GM12891 (cell line): ENCODE measurements around the gene PAX7.
"Not testable (repeated sequence)": the region's sequence is repeated elsewhere in the genome, so short reads cannot be mapped to it uniquely, and the experiment has no call there.

Source experiments
- DNase-seq: peaks from one replicate; pipeline ENCODE4 v3.0.0; 2011; ENCODE audit warnings: low spot score; ENCODE audit not compliant: insufficient read length
- FAIRE-seq: peaks from 2 replicates; lab custom pipeline; 2011; peaks lifted over from hg19 to GRCh38; lab: Jason Lieb, UNC
- PAX5 ChIP-seq: IDR thresholded peaks from 2 replicates; pipeline ENCODE4 v1.6.1; 2011; ENCODE audit warnings: low read length, moderate library complexity, mild to moderate bottlenecking; ENCODE audit not compliant: insufficient read depth, severe bottlenecking
- POLR2A ChIP-seq: IDR thresholded peaks from 2 replicates; pipeline ENCODE4 v1.6.1; 2011; ENCODE audit warnings: low read depth, low read length, control low read depth
- POLR2AphosphoS5 ChIP-seq: IDR thresholded peaks from 2 replicates; pipeline ENCODE4 v1.6.1; 2011; ENCODE audit warnings: low read depth, low read length, control low read depth
- POU2F2 ChIP-seq: IDR thresholded peaks from 2 replicates; pipeline ENCODE4 v1.6.1; 2011; ENCODE audit warnings: low read depth, mild to moderate bottlenecking, control low read depth, low read length, moderate library complexity
- SPI1 ChIP-seq: IDR thresholded peaks from 2 replicates; pipeline ENCODE4 v1.6.1; 2011; ENCODE audit warnings: low read depth, low read length, control low read depth
- TAF1 ChIP-seq: IDR thresholded peaks from 2 replicates; pipeline ENCODE4 v1.6.1; 2011; ENCODE audit warnings: low read depth, low read length, control low read depth

PAX7 gene

GRCh38 chr1:18736958-18737357 lies 106.3 kb downstream of the PAX7 start:
- FAIRE-seq (no peak), DNase-seq (no peak)
- no peak for TF ChIP-seq SPI1
- no peak for TF ChIP-seq TAF1
- no peak for TF ChIP-seq POLR2A
- no peak for TF ChIP-seq PAX5
- TF ChIP-seq POU2F2 = no peak
- no peak for TF ChIP-seq POLR2AphosphoS5

DNA sequence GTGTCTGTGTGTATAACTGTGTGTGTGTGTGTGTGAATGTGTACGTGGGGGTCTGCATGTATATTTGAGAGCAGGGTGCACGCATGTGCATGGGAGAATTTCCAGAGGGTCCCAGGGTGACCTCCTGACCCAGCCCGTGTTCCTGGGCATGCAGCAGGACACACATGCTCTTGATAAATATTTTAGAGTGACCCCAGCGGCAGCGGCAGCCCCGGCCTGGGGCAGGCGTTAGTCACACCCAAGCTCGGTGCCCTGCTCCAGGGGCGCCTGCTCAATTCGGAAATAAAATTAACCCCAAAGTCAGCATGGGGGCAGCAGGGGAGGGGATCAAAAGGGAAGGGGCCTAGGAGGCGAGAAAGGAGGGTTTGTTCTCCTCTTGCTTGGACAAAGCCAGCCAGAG lies 107.5 kb downstream of the PAX7 start:
- DNase-seq (no peak), FAIRE-seq (no peak)
- no peak for TF ChIP-seq SPI1
- no peak for TF ChIP-seq PAX5
- TF ChIP-seq POLR2A = no peak

DNA sequence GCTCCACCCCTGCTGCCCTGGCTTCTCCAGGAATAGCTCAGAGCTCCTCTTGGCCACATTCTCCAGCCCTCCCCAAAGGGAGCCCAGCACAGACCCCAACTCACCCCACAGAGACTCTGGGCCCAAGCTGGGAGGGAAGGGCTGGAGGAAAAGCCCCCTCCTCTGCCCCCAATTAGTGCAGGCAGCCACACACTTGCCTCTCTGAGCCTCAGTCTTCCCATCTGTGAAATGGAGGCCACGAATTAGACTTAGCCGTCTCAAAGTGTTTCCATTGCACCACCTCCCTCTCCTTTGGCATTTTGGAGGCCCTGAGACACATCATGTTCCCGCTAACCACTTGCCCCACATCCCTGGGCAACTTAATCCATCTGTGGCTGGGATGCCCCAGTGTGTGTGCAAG lies 108.0 kb downstream of the PAX7 start:
- DNase-seq (no peak), FAIRE-seq (no peak)
- TF ChIP-seq TAF1 (no peak), POLR2A (no peak), PAX5 (no peak), SPI1 (no peak), POLR2AphosphoS5 (no peak), POU2F2 (no peak)

GRCh38 chr1:18739408-18739807 lies 108.8 kb downstream of the PAX7 start:
- TF ChIP-seq PAX5 (no peak), POLR2AphosphoS5 (no peak), POLR2A (no peak), TAF1 (no peak)
- DNase-seq (no peak), FAIRE-seq (no peak)

DNA sequence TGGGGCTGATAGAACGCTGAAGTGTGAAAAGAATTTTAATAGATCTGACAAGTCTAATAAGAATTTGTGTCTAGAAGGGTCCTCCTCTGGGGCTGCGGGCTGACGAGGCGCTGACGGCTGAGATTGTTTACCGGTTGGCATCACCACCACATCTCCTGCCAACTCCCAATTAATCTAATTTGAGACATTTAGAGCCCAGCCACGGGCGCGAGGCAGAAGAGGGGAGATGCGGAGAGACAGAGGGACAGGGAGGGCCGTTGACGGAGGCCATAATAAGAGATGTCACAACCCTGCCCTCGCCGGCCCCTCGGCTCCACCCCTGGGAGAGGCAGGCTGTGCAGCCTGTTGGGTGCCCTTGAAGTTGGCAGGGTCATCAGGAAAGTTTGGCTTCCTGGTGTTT lies 109.3 kb downstream of the PAX7 start:
- DNase-seq = no peak
- FAIRE-seq = no peak
- TF ChIP-seq PAX5 (no peak), SPI1 (no peak), POLR2A (no peak), POLR2AphosphoS5 (no peak), POU2F2 (no peak), TAF1 (no peak)

- TF ChIP-seq POLR2AphosphoS5 (no peak), POU2F2 (no peak), SPI1 (no peak), PAX5 (no peak)
- DNase-seq (no peak), FAIRE-seq (no peak)
Observed at GRCh38 chr1:18740617-18741016, 110.0 kb downstream of the PAX7 start.

DNA sequence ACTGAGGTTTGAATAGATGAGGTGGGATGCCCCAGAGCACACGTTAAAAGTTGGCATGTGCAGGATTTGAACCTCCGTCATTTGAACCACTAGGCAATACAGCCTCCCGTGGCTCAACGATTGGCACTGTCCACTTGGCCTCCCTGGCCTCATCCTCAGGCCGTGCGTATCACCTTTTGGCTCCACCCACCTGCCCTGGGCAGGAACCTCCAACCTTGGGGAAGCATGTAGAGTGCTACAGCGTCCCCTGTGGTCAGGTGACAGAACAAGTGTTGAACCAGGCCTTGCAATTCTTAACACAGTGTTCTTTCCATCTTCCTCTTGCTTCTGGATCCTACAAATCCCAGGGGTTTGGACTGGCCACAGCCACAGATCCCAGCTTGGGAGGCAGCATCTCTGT lies 112.6 kb downstream of the PAX7 start:
- no peak for DNase-seq
- TF ChIP-seq POLR2A (no peak), SPI1 (no peak), TAF1 (no peak), POLR2AphosphoS5 (no peak), POU2F2 (no peak), PAX5 (no peak)
- FAIRE-seq = no peak

DNA sequence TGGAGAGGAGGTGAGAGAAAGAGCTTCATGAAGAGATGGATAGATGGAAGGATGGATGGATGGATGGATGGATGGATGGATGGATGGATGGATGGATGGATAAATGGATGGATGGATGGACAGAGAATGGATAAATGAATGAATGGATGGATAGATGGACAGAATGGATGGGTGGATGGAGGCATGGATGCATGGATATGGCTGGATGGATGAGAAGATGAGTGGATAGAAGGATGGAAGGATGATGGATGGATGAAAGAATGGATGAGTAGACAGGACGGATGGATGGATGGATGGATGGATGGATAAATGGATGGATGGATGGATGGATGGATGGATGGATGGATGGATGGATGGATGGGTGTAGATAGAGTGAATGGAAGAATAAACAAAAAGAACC lies 113.7 kb downstream of the PAX7 start:
- not testable (repeated sequence) for DNase-seq, FAIRE-seq

GRCh38 chr1:18746981-18747380 lies 116.3 kb downstream of the PAX7 start:
- FAIRE-seq = no peak
- TF ChIP-seq POU2F2 (no peak), PAX5 (no peak), POLR2AphosphoS5 (no peak), SPI1 (no peak), TAF1 (no peak), POLR2A (no peak)

DNA sequence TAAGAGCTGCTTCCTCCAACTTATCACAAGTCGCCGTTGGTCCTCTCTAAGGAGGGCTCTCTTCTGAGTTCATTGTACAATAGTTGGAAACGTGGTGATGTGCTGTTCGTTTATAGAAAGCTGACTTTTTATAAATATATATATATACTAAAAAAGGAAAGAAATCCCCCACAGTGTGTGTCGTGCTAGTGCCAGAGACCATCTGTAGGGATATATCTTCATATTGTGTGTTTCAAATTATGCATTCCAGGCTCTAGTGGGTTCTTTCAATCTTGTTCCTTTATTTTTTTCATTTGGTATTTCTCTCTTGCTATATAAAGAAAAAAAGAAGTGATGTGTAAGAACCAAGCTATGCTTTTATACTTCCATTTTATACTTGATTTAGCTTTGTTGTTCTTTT lies 117.0 kb downstream of the PAX7 start:
- no peak for TF ChIP-seq POU2F2
- no peak for TF ChIP-seq SPI1
- TF ChIP-seq POLR2A = no peak
- TF ChIP-seq TAF1 = no peak
- no peak for TF ChIP-seq PAX5
- no peak for TF ChIP-seq POLR2AphosphoS5
- DNase-seq = no peak
- no peak for FAIRE-seq

More at GRCh38 chr1:18746981-18747380, 116.3 kb downstream of the PAX7 start:
- DNase-seq = no peak

DNA sequence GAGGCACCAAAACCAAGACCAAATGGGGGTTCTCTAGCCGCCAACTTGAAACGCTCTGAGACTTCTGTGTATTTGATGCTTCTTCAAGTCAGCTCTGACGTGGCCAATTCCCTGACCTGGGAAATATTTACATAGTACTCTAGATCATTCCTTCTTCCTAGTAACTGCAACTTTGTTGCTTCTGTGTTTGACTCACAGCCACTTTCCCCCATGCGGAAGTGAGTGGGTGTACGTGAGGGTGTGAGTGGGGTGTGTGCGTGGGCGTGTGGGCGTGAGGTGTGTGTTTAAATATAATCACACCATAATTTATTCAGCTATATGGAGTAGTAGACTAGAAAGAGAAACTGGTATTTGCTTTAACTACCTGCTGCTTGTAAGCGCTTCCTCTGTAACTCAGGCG lies 117.8 kb downstream of the PAX7 start:
- DNase-seq (no peak), FAIRE-seq (no peak)
- no peak for TF ChIP-seq POLR2A
- TF ChIP-seq TAF1 = no peak
- TF ChIP-seq SPI1 = no peak
